ENCODE results near the gene TMEM139.
"Not testable (repeated sequence)": the region's sequence is repeated elsewhere in the genome, so short reads cannot be mapped to it uniquely, and the experiment has no call there.

TMEM139 gene

DNA sequence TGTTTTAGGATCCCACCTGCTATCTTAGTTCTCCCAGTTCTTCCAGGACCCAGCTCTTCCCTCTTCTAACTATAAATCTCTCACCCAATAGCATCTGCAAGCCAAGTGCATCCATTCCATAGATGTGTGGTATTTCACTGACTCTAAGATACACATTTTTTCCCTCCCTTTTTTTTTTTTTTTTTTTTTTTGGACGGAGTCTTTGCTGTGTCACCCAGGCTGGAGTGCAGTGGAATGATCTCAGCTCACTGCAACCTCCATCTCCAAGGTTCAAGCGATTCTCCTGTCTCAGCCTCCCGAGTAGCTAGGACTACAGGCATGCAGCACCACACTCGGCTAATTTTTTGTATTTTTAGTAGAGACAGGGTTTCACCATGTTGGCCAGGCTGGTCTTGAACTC lies 5.1 kb downstream of the TMEM139 start:
- DNase-seq = not testable (repeated sequence)

DNA sequence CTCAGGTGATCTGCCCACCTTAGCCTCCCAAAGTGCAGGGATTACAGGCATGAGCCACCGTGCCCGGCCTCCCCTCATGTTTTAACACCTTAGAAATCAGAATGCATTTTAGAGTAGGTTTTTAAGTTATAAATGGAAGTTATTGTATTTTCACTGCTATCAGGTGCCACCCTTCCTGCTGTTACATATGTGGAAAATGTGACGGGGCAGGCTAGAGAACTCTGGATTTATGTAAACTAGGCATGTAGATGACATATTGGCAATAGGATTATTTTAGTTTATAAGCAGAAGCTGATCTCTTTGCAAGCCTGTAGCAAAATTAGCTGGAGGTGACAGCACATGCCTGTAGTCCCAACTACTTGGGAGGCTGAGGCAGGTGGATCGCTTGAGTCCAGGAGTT lies 5.5 kb downstream of the TMEM139 start:
- no peak for DNase-seq

DNA sequence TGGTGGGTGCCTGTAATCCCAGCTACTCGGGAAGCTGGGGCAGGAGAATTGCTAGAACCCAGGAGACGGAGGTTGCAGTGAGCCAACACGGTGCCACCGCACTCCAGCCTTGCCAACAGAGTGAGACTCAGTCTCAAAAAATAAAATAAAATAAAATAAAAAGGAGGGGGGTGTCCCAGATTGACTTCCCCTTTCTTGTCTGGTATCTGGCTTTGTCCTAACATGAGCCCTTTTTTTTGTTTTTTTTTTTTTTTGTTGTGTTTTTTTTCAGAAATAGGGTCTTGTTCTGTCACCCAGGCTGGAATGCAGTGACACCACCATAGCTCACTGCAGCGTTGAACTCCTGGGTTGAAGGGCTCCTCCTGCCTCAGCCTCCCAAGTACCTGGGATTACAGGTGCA lies 8.1 kb downstream of the TMEM139 start:
- DNase-seq = no peak

DNA sequence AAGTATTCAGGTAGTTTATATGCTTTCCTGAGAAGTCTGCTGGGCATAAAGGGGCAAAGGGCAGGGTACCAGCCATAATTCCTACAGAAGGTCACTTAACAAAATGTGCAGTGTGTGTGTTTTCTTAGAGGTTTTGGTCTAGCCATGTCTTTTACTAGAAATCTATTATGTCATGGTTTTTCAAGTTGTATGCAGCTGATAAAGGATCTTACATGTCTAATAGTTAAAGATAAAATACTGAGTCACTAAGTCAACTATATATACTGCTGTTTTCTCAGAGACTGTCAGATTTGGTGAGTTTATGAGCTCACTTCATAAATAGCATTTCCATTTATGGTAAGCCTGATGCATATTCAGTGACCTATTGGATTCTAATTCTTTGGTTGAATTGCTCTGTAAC lies 11.1 kb downstream of the TMEM139 start:
- DNase-seq = no peak

DNA sequence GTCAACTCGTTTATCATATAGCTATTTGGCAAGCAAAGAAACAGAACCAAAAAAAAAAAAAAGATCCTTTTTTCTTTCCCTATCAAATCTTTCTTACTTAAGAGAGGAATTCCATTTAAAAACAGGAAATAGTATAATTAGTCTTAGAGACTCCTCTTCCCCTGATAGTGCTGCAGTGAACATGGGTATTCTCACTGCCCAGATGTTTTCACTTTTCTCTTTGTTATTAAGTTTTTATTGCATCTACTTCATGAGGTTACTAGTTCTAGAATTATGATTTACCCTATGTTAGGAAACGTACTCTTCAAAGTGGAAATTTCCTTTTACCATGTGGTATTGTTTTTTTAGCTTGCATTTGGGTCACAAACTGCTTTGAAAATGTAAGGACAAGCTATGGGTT lies 11.9 kb downstream of the TMEM139 start:
- no peak for DNase-seq

DNA sequence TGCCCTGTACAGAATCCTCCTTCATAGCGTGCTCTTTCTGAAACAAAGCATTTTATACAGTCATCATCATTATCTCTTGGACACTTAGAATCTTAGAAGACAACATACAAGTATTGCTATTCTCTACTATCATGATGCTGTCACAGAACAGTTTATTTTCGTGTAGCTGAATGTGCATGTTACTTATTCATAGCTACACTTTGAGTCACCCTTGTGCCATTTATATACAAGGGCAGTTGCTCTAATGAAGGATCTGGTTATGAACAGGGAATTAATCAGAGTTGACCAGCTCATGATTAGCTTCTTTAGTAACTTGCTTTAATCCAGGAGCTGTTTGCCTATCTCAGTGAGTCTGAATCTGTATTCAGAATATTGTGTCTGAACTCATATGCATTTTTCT lies 14.6 kb downstream of the TMEM139 start:
- no peak for DNase-seq

DNA sequence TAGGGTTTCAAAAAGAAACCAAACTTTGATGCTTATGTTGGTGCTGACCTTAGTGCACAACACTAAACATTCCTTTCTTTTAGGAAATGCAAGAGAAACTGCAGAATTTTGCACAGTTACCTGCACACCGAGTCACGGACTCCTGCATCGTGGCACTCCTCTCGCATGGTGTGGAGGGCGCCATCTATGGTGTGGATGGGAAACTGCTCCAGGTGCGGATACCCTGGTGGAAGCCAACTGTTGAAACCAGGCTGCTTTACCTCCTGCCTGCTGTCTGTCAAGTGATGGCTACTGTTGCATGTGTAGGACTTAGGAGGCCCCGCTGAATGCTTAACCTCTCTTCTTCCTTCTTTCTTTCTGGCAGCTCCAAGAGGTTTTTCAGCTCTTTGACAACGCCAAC lies 15.1 kb downstream of the TMEM139 start:
- no peak for DNase-seq

DNA sequence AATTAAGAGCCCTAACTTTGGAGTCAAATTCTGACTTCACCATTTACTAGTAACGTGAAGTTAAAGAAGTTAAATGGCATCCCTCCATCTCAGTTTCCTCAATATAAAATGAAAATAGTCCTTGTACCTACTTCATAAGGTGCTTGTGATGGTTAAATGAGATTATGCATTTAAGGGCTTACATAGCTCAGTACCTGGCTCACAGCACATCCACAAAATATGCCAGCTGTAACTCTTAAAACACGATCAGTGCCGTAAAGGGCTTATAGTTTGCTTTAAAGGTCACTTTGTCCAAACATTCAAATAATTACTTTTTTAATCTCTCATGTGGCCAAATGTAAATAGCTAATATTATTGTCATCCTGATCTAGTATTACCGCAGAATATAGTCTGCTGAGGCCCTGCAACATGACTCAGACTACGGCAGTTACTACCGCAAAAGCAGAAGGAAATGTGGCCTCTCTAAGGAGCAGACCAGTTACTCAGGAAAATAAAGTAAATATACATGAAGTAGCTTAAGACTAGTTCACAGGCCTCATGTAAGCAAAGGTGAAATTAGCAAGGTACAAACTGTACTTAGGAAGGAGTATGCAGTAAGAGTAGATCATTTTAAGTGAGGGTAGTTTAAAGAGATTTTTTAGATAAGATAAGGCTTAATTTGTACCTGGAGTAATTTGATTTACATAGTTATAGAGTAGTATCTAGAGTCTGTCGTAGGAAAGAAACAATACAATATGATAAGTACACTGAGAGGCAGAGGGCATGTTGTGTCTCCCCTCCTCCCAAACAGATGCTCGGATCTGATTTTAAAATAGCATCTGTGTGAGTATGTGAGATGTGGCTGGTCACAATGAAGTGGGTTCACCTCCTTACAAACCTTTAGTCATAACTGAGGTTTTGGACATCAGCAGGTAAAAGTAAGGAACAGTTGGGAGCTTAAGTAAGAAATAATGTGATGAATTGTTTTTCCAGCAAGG lies 16.5 kb downstream of the TMEM139 start:
- DNase-seq = no peak

DNA sequence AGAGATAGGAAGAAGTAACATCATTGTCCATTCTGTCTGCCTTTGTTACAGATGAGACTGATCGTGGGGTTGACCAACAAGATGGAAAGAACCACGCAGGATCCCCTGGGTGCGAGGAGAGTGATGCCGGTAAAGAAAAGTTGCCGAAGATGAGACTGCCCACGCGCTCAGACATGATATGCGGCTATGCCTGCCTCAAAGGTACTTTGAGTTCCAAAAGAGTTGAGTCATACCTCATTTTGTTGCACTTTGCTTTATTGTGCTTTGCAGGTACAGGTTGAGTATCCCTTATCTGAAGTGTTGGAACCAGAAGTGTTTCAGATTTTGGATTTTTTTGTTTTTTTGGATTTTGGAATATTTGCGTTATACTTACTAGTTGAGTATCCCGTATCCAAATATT lies 19.0 kb downstream of the TMEM139 start:
- no peak for DNase-seq

DNA sequence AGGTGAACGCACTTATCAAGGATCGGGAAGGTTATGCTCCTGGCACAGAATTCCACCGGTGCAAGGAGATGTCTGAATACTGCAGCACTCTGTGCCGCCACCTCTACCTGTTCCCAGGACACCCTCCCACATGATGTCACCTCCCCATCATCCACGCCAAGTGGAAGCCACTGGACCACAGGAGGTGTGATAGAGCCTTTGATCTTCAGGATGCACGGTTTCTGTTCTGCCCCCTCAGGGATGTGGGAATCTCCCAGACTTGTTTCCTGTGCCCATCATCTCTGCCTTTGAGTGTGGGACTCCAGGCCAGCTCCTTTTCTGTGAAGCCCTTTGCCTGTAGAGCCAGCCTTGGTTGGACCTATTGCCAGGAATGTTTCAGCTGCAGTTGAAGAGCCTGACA lies 20.2 kb downstream of the TMEM139 start:
- DNase-seq = no peak

DNA sequence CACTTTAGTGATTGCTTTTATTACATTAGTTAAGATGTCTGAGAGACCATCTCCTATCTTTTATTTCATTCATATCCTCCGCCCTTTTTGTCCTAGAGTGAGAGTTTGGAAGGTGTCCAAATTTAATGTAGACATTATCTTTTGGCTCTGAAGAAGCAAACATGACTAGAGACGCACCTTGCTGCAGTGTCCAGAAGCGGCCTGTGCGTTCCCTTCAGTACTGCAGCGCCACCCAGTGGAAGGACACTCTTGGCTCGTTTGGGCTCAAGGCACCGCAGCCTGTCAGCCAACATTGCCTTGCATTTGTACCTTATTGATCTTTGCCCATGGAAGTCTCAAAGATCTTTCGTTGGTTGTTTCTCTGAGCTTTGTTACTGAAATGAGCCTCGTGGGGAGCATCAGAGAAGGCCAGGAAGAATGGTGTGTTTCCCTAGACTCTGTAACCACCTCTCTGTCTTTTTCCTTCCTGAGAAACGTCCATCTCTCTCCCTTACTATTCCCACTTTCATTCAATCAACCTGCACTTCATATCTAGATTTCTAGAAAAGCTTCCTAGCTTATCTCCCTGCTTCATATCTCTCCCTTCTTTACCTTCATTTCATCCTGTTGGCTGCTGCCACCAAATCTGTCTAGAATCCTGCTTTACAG lies 20.8 kb downstream of the TMEM139 start:
- no peak for DNase-seq

DNA sequence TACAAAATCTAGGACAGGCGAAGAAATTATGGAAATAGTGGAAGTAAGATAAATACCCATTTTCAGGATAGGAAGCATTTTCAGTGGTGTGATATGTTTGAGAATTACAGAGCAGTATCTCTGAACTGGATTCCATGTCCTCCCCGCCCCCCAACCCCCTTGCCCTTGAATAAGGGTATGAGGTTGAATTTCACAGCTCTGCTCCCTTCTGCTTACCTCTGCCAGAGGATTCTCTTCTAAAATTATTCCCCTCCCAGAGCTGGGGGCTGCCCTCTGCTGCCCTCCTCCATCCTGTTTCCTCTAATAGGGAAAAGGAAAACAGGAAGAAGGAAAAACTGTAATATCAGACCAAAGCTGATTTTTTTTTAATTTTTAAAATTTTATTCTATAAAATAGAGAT lies 23.9 kb downstream of the TMEM139 start:
- DNase-seq = no peak

DNA sequence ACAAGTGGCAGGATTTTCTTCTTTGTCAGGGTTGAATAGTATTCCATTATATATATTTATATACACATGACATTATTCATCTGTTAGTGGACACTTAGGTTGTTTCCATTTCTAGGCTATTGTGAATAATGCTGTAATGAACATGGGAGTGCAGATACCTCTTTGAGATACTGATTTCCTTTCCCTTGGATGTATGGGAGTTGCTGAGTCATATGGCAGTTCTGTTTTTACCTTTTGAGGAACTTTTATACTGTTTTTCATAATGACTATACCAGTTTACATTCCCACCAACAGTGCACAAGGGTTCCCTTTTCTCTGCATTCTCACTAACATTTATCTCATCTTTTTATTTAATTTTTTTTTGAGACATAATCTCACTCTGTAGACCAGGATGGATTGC lies 29.4 kb downstream of the TMEM139 start:
- DNase-seq = no peak

DNA sequence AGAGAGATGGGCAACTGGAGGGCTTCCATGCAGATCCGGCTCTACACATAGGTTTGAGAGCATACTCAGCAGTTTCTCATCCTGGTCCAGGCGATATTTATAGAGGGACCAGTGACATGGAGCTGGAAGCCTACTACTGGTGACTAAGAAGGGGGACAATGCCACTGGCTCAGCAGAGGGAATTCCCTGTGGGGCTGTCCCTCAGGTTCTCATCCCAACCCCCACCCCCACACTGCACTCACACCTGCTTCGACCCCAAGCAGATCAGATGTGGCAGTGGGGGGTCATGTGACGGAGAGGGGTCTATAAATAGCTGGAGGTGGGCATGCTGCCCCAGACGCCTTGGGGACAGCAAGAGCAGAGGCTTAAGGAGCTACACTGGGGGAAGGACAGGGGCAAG lies 31.0 kb downstream of the TMEM139 start, which contains the start of gene CLCN1:
CLCN1 (plus strand) TSS at position 336 of the 400 bp plus-strand sequence. CDS start 102 bp downstream, outside the sequence.
- DNase-seq = no peak

DNA sequence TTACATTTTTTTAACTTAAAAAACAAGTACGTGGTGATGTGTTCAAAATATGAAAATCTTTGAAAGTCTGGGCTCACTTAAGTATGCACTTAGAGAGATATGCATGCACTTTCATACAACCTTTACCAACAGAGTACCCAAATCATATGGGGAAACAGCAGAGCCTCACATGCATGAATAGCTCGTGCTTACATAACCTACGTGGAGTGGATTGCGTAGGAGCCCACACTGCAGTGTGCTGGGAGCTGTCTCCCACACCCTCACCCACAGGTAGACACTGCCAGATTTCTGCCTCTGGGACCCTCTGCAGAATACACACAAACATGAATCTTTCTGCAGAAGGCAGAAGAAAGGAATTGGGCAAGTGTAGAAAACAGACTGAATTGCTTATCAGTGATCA lies 31.7 kb downstream of the TMEM139 start:
- DNase-seq = no peak

DNA sequence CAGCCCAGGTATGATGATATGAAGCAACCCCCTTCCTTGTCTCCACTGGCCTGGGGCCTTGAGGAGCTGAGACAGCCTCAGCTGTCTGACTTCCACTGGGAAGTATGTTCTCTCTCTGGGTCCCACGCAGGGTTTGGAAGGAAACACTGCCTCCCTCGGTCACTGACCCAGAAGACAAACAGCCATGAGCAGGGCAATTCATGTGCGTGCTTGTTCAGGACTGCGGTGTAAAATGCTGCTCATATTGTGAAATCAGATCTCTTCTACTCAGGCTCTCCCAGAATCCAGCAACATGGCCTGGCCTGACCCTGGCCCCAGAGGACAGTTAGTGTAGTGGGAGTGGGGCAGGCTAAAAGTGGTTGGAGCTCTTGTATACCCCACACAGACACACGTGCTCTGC lies 33.9 kb downstream of the TMEM139 start:
- DNase-seq = no peak

DNA sequence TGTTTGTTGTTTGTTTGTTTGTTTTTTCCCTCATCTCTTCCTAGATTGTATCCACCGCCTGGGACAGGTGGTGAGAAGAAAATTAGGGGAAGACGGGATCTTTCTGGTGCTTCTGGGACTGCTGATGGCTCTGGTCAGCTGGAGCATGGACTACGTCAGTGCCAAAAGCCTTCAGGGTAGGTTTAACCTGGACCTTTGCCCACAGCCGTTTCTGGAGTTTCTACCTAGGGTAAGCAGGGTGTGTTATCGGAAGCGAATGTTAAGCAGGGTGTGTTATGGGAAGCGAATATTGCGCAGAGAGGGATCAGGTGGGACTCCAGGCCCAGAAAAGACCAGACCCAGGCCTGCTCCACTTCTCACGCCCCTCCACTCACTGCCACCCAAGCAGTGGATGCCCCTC lies 35.9 kb downstream of the TMEM139 start:
- DNase-seq = no peak

DNA sequence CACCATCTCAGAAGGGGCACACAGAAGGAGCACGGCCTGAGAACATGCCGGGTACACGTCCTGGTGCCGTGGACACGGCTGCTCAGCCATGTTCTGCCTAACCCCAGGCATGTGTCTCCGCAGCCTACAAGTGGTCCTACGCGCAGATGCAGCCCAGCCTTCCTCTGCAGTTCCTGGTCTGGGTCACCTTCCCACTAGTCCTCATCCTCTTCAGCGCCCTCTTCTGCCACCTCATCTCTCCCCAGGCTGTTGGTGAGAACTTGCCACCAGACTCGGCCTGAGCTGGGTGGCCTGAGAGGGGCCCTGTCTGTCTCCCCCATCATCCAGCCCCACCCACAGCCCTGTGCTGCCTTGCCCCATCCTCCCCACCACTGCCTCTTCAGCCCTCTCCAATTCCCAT lies 36.5 kb downstream of the TMEM139 start:
- no peak for DNase-seq

DNA sequence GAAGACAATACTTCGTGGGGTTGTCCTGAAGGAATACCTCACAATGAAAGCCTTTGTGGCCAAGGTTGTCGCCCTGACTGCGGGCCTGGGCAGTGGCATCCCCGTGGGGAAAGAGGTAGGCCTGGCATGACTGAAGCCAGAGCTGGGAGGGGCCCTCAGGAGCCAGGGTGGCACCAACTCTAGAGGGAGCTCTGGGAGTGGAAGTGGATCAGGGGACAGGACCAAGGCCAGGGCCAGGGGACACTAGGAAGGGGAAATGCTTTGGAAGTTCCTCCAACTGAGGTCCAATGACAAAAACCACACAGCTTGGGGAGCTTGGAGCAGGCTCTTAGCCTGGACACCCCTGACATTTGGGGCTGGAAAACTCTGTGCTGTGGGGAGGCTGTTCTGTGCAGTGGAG lies 37.0 kb downstream of the TMEM139 start:
- DNase-seq = no peak

DNA sequence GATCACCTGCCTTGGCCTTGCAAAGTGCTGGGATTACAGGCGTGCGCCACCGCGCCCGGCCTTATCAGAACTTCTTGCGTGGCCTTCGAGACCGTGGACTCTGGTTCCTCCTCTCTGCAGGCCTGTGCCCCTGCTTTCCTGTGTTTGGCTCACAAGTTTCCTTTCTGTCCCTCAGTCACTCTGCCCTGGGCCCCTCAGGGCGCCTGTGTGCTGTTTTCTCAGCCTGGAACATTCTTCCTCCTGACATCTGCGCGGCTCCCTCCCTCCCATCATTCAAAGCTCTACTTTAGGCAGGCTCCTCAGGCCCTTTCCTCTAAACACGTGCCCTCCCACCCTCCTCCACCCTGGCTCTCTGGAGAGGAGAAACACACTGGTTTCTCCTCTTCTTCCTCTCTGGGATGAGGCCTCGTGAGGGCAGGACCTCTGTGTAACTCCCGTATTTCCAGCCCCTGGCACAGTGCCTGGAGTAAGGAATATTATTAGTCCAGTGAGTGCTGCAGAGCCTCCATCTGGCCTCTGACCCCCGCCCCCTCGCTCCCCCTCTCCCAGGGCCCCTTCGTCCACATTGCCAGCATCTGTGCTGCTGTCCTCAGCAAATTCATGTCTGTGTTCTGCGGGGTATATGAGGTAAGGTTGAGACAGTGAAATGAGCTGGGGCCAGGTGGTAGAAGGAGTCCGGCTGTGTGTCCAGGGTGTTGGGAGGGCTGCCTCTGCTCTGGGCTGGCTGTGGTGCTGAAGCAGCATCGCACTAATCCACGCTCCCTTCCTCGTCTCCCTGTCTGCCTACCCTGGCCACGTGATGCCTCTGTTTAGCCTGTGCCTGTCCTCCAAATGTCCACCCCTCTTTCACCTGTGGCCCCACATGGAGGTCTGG lies 38.2 kb downstream of the TMEM139 start:
- DNase-seq = no peak

DNA sequence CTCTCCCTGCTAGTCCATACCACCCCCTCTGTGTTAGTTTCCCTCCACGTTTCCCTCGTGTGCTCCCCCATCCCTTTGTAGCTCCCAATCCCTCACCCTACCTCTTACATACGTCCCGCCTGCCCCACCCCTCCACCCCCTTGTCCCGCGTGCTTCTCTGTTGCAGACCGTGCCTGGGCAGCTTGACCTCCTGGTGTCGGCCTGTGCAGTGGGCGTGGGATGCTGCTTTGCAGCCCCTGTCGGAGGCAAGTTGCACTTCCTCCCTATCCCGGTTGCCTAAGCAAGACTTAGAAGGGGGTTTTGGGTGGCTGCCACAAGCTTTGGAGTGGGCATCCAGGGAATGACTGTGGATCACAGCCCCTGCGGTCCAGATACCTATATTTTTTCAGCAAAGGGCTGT lies 38.9 kb downstream of the TMEM139 start:
- DNase-seq = no peak

DNA sequence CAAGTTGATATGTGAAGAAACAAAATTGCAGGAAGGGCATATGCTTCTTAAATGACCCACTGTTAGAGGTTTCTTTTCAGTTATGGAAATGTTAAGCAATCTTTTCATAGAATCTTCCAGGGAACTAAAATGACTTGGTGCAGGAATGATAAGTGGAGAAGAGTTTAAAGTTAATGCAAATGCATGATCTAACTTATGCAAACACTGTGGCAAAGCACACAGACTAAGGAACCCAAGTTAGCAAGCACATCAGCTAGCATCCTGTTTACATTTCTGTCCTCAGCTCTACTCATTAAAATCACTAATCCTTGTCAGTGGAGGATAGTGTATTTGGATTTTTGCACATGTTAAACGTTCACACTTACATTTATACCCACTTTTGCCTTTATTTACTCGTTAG lies 40.5 kb downstream of the TMEM139 start:
- DNase-seq = no peak

DNA sequence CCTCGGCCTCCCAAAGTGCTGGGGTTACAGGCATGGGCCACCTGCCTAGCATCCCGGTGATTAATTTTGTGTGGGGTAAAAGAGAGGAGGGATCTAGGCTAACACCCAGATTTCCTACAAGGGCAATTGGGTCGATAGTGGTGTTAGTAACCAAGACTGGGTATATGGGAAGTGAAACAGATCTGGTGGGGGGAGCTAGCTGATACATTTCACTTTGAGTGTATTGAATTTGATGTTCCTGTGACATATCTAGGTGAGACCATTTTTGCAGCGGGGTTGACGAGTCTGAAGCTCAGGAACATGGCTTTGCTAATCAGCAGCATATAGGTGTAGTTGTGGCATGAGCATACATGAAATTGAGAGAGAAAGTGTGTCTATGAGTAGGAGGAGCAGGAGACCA lies 43.1 kb downstream of the TMEM139 start:
- DNase-seq = no peak

Measured in NCI-H748 treated with DMSO at 0.1 percent for 48 hours (cell line).